BJ (cell line): ENCODE data around the gene MARCOL. TPM values are rescaled to one million over a fixed set of nuclear protein-coding genes. Genes with fewer than 3 reads are reported as not detected.

Experiments
- CTCF ChIA-PET: fragments of 350-600 bp; formaldehyde crosslinking; extraction: SDS; loops from one replicate; lab custom pipeline; 2021; ENCODE audit warnings: antibody characterized with exemption, inconsistent platforms; lab: Yijun Ruan, JAX
- POLR2A ChIA-PET: fragments of 300-600 bp; sonication (Branson Sonifier 250); formaldehyde crosslinking; extraction: SDS; loops from one replicate; lab custom pipeline; 2021; ENCODE audit warnings: antibody characterized with exemption; lab: Charles Lee
- DNase-seq: peaks from one replicate; pipeline ENCODE4 v3.0.0-alpha.2; 2011; ENCODE audit warnings: low read depth
- H3K27me3 ChIP-seq: 2 replicates; pipeline ENCODE4 v1.6.0; 2011; ENCODE audit warnings: low read length; ENCODE audit not compliant: control insufficient read depth, insufficient read depth
- H3K36me3 ChIP-seq: 2 replicates; pipeline ENCODE4 v1.5.1; 2011; ENCODE audit warnings: low read length; ENCODE audit not compliant: control insufficient read depth, insufficient read depth
- H3K4me3 ChIP-seq: 2 replicates; pipeline ENCODE4 v1.5.1; 2011; ENCODE audit warnings: low read depth, mild to moderate bottlenecking, control low read depth, low read length
- CTCF ChIP-seq: IDR thresholded peaks from 2 replicates; pipeline ENCODE4 v1.5.1; 2011; ENCODE audit warnings: low read depth, mild to moderate bottlenecking, control low read depth, inconsistent platforms, low read length, moderate library complexity; ENCODE audit not compliant: insufficient read depth
- polyA plus RNA-seq: library from polyadenylated mRNA; depleted of rRNA; stranded (reverse); fragments of >200 nt; gene quantifications from 2 replicates; pipeline ENCODE4 v1.2.3, GENCODE V29; 2011

MARCOL gene
- polyA plus RNA-seq, 1 experiment = not detected

- Histone ChIP-seq H3K36me3 (no peaks in the 10 kb centered on the region), H3K27me3 (no peaks in the 10 kb centered on the region), H3K4me3 (no peak overlapping the region)
- no peak for DNase-seq
- ChIA-PET CTCF (no interaction called here), POLR2A (no interaction called here)
- no peak for TF ChIP-seq CTCF
Measured at GRCh38 chr5:148214665-148215185, 23.6 kb upstream of the MARCOL start.

DNA sequence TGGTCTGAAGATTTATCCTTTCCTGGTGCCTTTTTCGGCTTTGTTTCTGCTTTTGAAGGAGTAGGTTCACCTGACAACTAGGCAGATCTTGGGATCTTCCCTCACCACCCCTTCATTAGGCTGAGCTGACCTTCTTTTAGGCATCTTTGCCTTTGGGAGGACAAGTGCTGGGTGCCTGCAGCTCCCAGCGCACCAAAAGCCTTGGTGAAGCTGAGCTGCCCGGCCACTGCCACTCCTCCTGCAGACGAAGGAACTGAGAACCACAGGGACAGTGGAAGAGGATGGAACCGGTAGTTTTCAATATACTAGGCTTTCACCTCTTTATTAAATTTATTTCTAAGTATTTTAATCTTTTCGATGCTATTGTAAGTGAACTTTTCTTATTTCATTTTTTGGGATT, 16.8 kb upstream of the MARCOL start:
- H3K36me3 ChIP-seq = no peaks in the 10 kb centered on the region
- ChIA-PET POLR2A (no interaction called here), CTCF (no interaction called here)
- H3K27me3 ChIP-seq = no peaks in the 10 kb centered on the region
- TF ChIP-seq CTCF = no peak
- no peak for DNase-seq
- H3K4me3 ChIP-seq = no peak overlapping the region

DNA sequence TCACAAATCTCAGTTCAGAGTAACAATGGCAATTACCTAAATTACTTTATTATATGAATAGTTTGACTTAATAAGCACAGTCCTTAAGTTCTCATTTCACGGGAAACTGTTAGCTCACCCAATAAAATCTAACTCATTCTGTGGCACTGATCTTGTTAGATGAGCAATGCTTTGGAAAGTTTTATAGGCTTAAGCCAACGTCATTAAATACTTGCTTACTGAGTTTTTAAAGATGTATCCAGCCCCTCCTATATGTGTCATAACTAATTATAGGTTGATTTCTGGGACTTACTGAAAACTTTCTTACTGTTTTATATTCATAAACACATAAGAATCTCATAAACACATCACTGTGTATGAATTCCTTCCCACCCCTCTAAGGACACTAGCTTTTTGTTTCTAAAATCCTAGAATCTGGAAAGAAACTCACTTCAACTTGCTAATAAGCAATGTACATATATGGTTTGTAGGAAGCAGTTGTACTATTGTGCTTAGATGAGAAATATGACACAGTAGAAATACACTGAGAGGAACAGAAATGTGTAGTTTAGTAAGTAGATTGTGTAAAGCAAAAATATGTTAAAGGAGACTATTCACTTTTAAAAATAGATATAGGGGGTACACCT, 14.1 kb upstream of the MARCOL start:
- Histone ChIP-seq H3K36me3 (no peaks in the 10 kb centered on the region), H3K4me3 (no peak overlapping the region), H3K27me3 (no peaks in the 10 kb centered on the region)
- TF ChIP-seq CTCF = no peak
- POLR2A ChIA-PET = no interaction called here
- DNase-seq = peak; percentile 14
- CTCF ChIA-PET = no interaction called here

DNA sequence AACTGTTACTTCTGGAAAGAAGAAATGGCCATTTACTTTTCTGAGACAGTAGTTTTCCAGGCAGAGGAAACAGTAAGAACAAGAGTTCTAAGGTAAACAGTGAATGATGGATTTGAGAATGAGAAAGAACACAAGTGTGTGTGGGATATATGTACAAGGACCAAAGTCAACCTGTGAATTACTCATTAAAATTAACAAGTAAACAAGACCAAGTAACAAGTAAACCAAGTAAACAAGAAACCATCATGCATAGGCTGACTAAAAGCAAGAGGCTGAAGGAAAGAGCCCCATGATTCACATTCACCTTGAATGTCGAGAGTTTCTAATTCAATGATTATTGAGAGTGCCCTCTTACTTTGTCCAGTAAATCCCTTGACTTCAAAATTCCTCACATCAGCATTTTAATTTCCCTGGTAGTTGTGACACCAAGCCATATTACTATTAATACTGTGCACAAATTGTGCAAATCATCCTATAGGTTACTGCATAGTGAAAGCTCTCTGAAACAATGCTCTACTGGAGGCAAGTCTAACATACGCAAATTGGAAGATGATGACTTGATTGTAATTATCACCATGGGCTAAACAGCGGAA, 9.8 kb upstream of the MARCOL start:
- Histone ChIP-seq H3K36me3 (no peaks in the 10 kb centered on the region), H3K4me3 (no peak overlapping the region), H3K27me3 (no peaks in the 10 kb centered on the region)
- POLR2A ChIA-PET = no interaction called here
- no peak for DNase-seq
- CTCF ChIA-PET = no interaction called here
- no peak for TF ChIP-seq CTCF

- TF ChIP-seq CTCF = no peak
- ChIA-PET POLR2A (no interaction called here), CTCF (no interaction called here)
- Histone ChIP-seq H3K36me3 (no peaks in the 10 kb centered on the region), H3K4me3 (no peak overlapping the region), H3K27me3 (no peaks in the 10 kb centered on the region)
- DNase-seq = no peak
Measured at GRCh38 chr5:148229840-148230239, 8.5 kb upstream of the MARCOL start.
